HL-60 (cell line): ENCODE results near the gene ZBTB40.

Experiments
- CTCF ChIP-seq: IDR thresholded peaks from one replicate; pipeline ENCODE4 v1.5.1; 2011; ENCODE audit warnings: low read length, control low read depth, inconsistent platforms; ENCODE audit not compliant: insufficient read depth
- POLR2AphosphoS5 ChIP-seq: IDR thresholded peaks from 2 replicates; pipeline ENCODE4 v1.6.1; 2012; ENCODE audit warnings: low read depth
- REST ChIP-seq: IDR thresholded peaks from 2 replicates; pipeline ENCODE4 v1.6.1; 2012; ENCODE audit warnings: low read depth; ENCODE audit not compliant: insufficient replicate concordance
- SPI1 ChIP-seq: IDR thresholded peaks from 2 replicates; pipeline ENCODE4 v1.6.1; 2012; ENCODE audit warnings: low read depth, mild to moderate bottlenecking, borderline replicate concordance

DNA sequence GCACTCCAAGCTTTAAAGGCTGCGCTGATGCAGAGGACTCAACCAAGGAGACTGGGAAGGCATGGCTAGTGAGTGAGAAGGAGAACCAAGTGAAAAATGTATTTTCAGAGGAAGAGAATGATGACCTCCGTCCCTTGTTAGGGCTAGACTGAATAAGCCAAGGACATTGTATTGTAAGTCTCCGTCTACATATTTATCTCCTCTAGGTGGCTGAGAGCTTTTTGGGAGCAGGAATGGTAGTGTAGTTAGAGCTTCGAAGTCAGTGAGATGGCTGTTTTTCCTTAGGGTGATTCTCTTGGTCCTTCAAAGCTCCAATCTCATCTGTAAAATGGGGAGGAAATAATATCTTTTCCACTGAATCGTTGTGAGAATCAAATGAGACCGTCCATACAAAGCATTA, 37.6 kb downstream of the ZBTB40 start:
- TF ChIP-seq CTCF, result no peak
- TF ChIP-seq POLR2AphosphoS5, result no peak
- no peak for TF ChIP-seq REST
- no peak for TF ChIP-seq SPI1
